Effector memory CD4-positive, alpha-beta T cell (primary cell): ENCODE results near the gene KDM6A.

Experiments
- DNase-seq, 3 donors: peaks; one replicate each; pipeline ENCODE4 v3.0.0-alpha.2; 2020
- H3K27ac ChIP-seq: 2 replicates; pipeline ENCODE4 v1.7.0; 2013; ENCODE audit warnings: mild to moderate bottlenecking, low read length, moderate library complexity; ENCODE audit not compliant: insufficient read depth, poor library complexity, severe bottlenecking
- H3K27me3 ChIP-seq: replicated peaks from 2 replicates; pipeline ENCODE4 v1.7.0; 2013; ENCODE audit warnings: mild to moderate bottlenecking, low read length; ENCODE audit not compliant: insufficient read depth, control insufficient read depth, poor library complexity, severe bottlenecking
- H3K36me3 ChIP-seq: 2 replicates; pipeline ENCODE4 v1.7.0; 2013; ENCODE audit warnings: mild to moderate bottlenecking, low read length, moderate library complexity; ENCODE audit not compliant: control insufficient read depth, insufficient read depth
- H3K4me1 ChIP-seq: 2 replicates; pipeline ENCODE4 v1.7.0; 2013; ENCODE audit warnings: low read length, mild to moderate bottlenecking; ENCODE audit not compliant: control insufficient read depth, insufficient read depth, poor library complexity, severe bottlenecking
- H3K4me3 ChIP-seq: 2 replicates; pipeline ENCODE4 v1.7.0; 2013; ENCODE audit warnings: low read length, low read depth, mild to moderate bottlenecking; ENCODE audit not compliant: insufficient read depth, poor library complexity, severe bottlenecking
- H3K9me3 ChIP-seq: 2 replicates; pipeline ENCODE4 v1.7.0; 2013; ENCODE audit warnings: mild to moderate bottlenecking, low read length, moderate library complexity; ENCODE audit not compliant: control insufficient read depth

Gene KDM6A

DNA sequence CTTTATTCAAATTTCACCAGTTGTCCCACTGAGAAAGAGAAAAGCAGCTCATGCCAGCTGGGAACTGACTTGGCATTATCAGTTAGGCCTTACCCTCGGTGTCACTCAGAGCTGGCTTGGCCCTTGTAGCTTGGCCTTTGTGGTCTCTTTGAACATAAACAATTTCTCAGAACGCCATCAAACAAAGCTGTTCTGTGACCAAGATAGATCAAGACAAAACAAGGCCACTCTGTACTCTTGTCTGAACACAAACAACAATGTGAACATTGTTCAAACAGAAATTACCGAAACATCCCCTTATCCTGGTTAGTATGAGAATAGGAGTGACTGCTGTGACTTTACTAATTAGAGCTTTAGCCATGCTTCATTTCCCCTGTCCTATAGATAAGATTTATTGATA is 270.5 kb downstream of the KDM6A start:
- H3K4me3 ChIP-seq = no peak overlapping the region
- no peaks in the 10 kb centered on the region for H3K36me3 ChIP-seq
- H3K27me3 ChIP-seq = no peaks in the 10 kb centered on the region
- DNase-seq = no peak
- H3K27ac ChIP-seq = no peak overlapping the region
- H3K4me1 ChIP-seq = no peaks in the 10 kb centered on the region
- no peaks in the 10 kb centered on the region for H3K9me3 ChIP-seq

- H3K27ac ChIP-seq = no peak overlapping the region
Observed at GRCh38 chrX:45145492-45146215, 272.7 kb downstream of the KDM6A start.

GRCh38 chrX:45150821-45151220 is 277.8 kb downstream of the KDM6A start:
- no peak for DNase-seq
- no peaks in the 10 kb centered on the region for H3K36me3 ChIP-seq
- H3K4me3 ChIP-seq = no peak overlapping the region
- H3K27me3 ChIP-seq = no peaks in the 10 kb centered on the region
- H3K9me3 ChIP-seq = no peaks in the 10 kb centered on the region
- no peak overlapping the region for H3K27ac ChIP-seq
- H3K4me1 ChIP-seq = no peaks in the 10 kb centered on the region

More at GRCh38 chrX:45145492-45146215, 272.7 kb downstream of the KDM6A start:
- no peaks in the 10 kb centered on the region for H3K27me3 ChIP-seq
- no peaks in the 10 kb centered on the region for H3K9me3 ChIP-seq
- no peaks in the 10 kb centered on the region for H3K4me1 ChIP-seq
- no peak for DNase-seq
- no peaks in the 10 kb centered on the region for H3K36me3 ChIP-seq
- no peak overlapping the region for H3K4me3 ChIP-seq

- Histone ChIP-seq H3K4me1 (no peaks in the 10 kb centered on the region), H3K27me3 (no peaks in the 10 kb centered on the region), H3K27ac (no peak overlapping the region), H3K36me3 (no peaks in the 10 kb centered on the region), H3K9me3 (no peaks in the 10 kb centered on the region), H3K4me3 (no peak overlapping the region)
- DNase-seq = no peak
Observed at GRCh38 chrX:45154033-45154360, 281.0 kb downstream of the KDM6A start.

- no peaks in the 10 kb centered on the region for H3K27me3 ChIP-seq
- DNase-seq = no peak
- H3K27ac ChIP-seq = no peak overlapping the region
- no peaks in the 10 kb centered on the region for H3K9me3 ChIP-seq
- no peaks in the 10 kb centered on the region for H3K36me3 ChIP-seq
- no peaks in the 10 kb centered on the region for H3K4me1 ChIP-seq
- H3K4me3 ChIP-seq = no peak overlapping the region
Observed at GRCh38 chrX:45154462-45154861, 281.5 kb downstream of the KDM6A start.

- H3K9me3 ChIP-seq = no peaks in the 10 kb centered on the region
- H3K27me3 ChIP-seq = no peaks in the 10 kb centered on the region
- no peak overlapping the region for H3K4me3 ChIP-seq
Observed at GRCh38 chrX:45157647-45158046, 284.7 kb downstream of the KDM6A start.

More at GRCh38 chrX:45157647-45158046, 284.7 kb downstream of the KDM6A start:
- no peak for DNase-seq
- no peaks in the 10 kb centered on the region for H3K36me3 ChIP-seq
- no peaks in the 10 kb centered on the region for H3K4me1 ChIP-seq
- H3K27ac ChIP-seq = no peak overlapping the region
